ENCODE data around the gene PRKCB.

Gene PRKCB

DNA sequence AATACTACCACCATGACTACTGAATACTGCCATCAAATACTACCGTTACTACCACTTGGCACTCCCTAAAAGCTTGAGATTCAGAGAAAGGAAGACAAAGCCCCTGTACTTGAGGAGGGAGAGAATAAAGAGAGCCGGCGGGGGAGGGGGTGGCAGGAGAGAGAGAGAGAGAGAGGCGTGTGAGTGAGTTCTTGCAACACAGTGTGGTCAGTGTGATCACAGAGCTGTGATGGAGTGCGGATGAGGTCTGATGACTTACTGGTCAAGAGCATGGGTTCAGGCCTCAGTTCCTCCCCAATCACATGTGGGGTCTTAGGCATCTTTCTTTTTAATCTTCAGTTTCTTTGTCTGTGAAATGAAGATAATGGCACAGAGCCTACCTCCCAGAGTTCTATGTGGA, 19.2 kb downstream of the PRKCB start:
- no peak overlapping the region for H3K4me3 ChIP-seq (replicated peaks; ENCODE audit: insufficient read depth, low read length)
- no peaks in the 10 kb centered on the region for H3K27me3 ChIP-seq (ENCODE audit: insufficient read depth, poor library complexity, severe bottlenecking)
- TF ChIP-seq, protein P1, sequence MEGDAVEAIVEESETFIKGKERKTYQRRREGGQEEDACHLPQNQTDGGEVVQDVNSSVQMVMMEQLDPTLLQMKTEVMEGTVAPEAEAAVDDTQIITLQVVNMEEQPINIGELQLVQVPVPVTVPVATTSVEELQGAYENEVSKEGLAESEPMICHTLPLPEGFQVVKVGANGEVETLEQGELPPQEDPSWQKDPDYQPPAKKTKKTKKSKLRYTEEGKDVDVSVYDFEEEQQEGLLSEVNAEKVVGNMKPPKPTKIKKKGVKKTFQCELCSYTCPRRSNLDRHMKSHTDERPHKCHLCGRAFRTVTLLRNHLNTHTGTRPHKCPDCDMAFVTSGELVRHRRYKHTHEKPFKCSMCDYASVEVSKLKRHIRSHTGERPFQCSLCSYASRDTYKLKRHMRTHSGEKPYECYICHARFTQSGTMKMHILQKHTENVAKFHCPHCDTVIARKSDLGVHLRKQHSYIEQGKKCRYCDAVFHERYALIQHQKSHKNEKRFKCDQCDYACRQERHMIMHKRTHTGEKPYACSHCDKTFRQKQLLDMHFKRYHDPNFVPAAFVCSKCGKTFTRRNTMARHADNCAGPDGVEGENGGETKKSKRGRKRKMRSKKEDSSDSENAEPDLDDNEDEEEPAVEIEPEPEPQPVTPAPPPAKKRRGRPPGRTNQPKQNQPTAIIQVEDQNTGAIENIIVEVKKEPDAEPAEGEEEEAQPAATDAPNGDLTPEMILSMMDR (IDR thresholded peaks at IDR 0.05; ENCODE audit: insufficient read depth, low read length) = no peak
- TF ChIP-seq GABPA (IDR thresholded peaks at IDR 0.05; ENCODE audit: low read depth) (no peak), SPI1 (IDR thresholded peaks at IDR 0.05; ENCODE audit: borderline replicate concordance, low read depth) (no peak), REST (IDR thresholded peaks at IDR 0.05; ENCODE audit: insufficient replicate concordance, low read depth) (no peak), POLR2AphosphoS5 (IDR thresholded peaks at IDR 0.05; ENCODE audit: low read depth) (no peak)
- H3K27ac ChIP-seq (replicated peaks) = peak overlapping the region; percentile 43
- peak; percentile 78 to 88 for DNase-seq (ENCODE audit: low read depth in 1 of 2, low spot score in 1 of 2)

DNA sequence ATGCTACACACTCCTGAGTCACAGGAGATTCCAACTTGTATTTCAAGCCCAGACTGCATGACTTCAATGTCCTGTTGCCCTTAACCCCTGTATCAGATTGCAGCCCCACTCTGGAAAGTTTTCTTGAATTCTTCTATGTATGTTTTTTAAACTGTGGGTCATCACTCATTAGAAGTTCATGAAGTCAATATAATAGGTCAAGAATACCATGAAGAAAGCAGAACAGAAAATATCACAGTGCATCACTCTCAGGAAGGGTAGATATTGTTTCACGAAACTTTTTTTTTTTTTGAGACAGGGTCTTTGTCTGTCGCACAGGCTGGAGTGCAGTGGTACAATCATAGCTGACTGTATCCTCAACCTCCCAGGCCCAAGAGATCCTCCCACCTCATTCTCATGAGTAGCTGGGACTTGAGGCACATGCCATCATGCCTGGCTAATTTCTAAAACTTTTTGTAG, 20.5 kb downstream of the PRKCB start:
- H3K27ac ChIP-seq (replicated peaks) = no peak overlapping the region
- H3K4me3 ChIP-seq (replicated peaks; ENCODE audit: insufficient read depth, low read length) = no peak overlapping the region
- TF ChIP-seq GABPA (IDR thresholded peaks at IDR 0.05; ENCODE audit: low read depth) (no peak), POLR2AphosphoS5 (IDR thresholded peaks at IDR 0.05; ENCODE audit: low read depth) (no peak), SPI1 (IDR thresholded peaks at IDR 0.05; ENCODE audit: borderline replicate concordance, low read depth) (no peak), REST (IDR thresholded peaks at IDR 0.05; ENCODE audit: insufficient replicate concordance, low read depth) (no peak)
- TF ChIP-seq, protein P1 (IDR thresholded peaks at IDR 0.05; ENCODE audit: insufficient read depth, low read length) = no peak
- no peaks in the 10 kb centered on the region for H3K27me3 ChIP-seq (ENCODE audit: insufficient read depth, poor library complexity, severe bottlenecking)
- DNase-seq (ENCODE audit: low read depth in 1 of 2, low spot score in 1 of 2) = no peak

- Histone ChIP-seq H3K27ac (replicated peaks) (peak overlapping the region; percentile 56), H3K27me3 (ENCODE audit: insufficient read depth, poor library complexity, severe bottlenecking) (no peaks in the 10 kb centered on the region), H3K4me3 (replicated peaks; ENCODE audit: insufficient read depth, low read length) (no peak overlapping the region)
- no peak for DNase-seq (ENCODE audit: low read depth in 1 of 2, low spot score in 1 of 2)
- TF ChIP-seq, protein P1 (IDR thresholded peaks at IDR 0.05; ENCODE audit: insufficient read depth, low read length) = no peak
- TF ChIP-seq POLR2AphosphoS5 (IDR thresholded peaks at IDR 0.05; ENCODE audit: low read depth) = no peak
- no peak for TF ChIP-seq SPI1 (IDR thresholded peaks at IDR 0.05; ENCODE audit: borderline replicate concordance, low read depth)
- no peak for TF ChIP-seq GABPA (IDR thresholded peaks at IDR 0.05; ENCODE audit: low read depth)
- TF ChIP-seq REST (IDR thresholded peaks at IDR 0.05; ENCODE audit: insufficient replicate concordance, low read depth) = no peak
Observed at GRCh38 chr16:23857256-23857880, 21.6 kb downstream of the PRKCB start.

All from HL-60 (cell line).